ENCODE results near the gene ASCC1. TPM values are rescaled to one million over a fixed set of nuclear protein-coding genes. Genes with fewer than 3 reads are reported as not detected.

Gene ASCC1
- total and polyA plus RNA-seq, 2 experiments from 2014 or later: 31.8 to 38.7 TPM

DNA sequence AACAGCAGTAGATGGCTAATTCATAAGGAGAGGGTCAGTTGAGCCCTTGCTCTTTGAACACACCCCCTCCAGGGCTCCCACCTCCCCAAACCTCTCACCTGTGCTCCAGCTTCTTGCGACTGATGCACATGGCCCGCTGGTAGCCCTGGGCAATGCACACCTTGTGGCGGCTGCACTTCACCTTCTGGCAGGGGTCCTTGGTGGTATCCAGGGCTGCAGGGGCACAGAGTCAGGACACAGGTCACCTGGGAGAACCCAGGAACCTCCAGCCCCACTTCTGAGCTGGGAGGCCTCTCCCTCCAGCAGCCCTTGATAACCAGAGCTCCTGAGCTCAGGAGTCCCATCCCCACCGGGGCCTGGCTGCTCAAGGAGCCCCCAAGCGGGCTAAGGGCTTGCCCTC lies 144.0 kb downstream of the ASCC1 start:
- H2AFZ ChIP-seq: no peak overlapping the region
- H4K20me1 ChIP-seq (ENCODE audit: insufficient read depth, poor library complexity, severe bottlenecking): no peaks in the 10 kb centered on the region
- no peak overlapping the region for H3K4me3 ChIP-seq
- no peak overlapping the region for H3K27ac ChIP-seq
- no peaks in the 10 kb centered on the region for H3K9me3 ChIP-seq (ENCODE audit: low read depth)
- H3K9me2 ChIP-seq (replicated peaks; ENCODE audit: insufficient read depth): no peaks in the 10 kb centered on the region
- H3K4me1 ChIP-seq (ENCODE audit: insufficient read depth): no peaks in the 10 kb centered on the region
- TF ChIP-seq, protein P1, sequence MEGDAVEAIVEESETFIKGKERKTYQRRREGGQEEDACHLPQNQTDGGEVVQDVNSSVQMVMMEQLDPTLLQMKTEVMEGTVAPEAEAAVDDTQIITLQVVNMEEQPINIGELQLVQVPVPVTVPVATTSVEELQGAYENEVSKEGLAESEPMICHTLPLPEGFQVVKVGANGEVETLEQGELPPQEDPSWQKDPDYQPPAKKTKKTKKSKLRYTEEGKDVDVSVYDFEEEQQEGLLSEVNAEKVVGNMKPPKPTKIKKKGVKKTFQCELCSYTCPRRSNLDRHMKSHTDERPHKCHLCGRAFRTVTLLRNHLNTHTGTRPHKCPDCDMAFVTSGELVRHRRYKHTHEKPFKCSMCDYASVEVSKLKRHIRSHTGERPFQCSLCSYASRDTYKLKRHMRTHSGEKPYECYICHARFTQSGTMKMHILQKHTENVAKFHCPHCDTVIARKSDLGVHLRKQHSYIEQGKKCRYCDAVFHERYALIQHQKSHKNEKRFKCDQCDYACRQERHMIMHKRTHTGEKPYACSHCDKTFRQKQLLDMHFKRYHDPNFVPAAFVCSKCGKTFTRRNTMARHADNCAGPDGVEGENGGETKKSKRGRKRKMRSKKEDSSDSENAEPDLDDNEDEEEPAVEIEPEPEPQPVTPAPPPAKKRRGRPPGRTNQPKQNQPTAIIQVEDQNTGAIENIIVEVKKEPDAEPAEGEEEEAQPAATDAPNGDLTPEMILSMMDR (IDR thresholded peaks at IDR 0.05; ENCODE audit: poor library complexity): no peak
- no peak for TF ChIP-seq EZH2 (IDR thresholded peaks at IDR 0.05; ENCODE audit: borderline replicate concordance)
- no peak for TF ChIP-seq EZH2phosphoT487 (IDR thresholded peaks at IDR 0.05; ENCODE audit: low read depth, severe bottlenecking, unreplicated experiment)
- H3K79me2 ChIP-seq: no peaks in the 10 kb centered on the region
- 96% methylated on average over 5 of the region's 5 CpGs for WGBS (ENCODE audit: low lambda C conversion rate, missing lambda C conversion rate)
- no peak overlapping the region for H3K4me2 ChIP-seq
- DNase-seq (ENCODE audit: low spot score): no peak
- no peaks in the 10 kb centered on the region for H3K36me3 ChIP-seq (replicated peaks; ENCODE audit: insufficient read depth, low read depth)
- no peaks in the 10 kb centered on the region for H3K27me3 ChIP-seq

DNA sequence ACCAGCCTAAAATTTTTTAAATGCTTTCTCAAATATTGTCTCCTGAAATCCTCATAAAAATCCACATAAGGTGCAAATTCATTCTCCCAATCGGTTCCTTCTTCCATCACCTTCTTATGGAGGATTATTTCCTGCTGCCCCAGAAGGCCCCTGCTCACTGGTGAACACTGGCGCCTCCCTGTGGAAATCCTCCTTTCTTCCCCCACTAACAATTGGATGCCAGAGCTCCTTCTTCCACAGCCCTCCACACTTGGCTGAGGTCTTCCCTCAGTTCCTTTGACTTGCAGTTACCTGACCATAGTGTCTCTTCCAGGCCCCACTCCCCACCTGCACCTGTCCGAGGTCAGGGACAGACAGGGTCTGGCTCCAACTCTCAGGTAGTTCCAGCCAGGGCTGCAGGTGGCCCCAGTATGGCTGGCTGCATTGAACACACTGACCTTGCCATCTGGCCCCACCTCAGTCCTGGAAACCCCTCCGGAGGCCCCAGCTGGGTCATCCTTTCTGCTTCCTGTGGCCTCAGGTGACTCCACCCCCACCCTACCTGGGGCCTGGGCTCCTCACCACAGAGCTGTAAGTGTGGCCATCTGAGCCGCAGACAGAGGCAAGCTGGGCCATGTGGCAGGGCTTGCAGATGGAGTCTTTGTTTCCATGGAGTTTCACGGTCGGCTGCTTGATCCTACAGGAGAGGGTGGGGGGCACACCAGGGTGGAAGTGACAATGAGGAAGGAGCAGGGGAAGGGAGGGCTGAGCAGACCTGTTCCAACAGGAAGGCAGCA lies 146.1 kb downstream of the ASCC1 start:
- no peak overlapping the region for H3K27ac ChIP-seq
- no peak for DNase-seq (ENCODE audit: low spot score)
- no peaks in the 10 kb centered on the region for H3K9me3 ChIP-seq (ENCODE audit: low read depth)
- no peak overlapping the region for H3K4me2 ChIP-seq
- H4K20me1 ChIP-seq (ENCODE audit: insufficient read depth, poor library complexity, severe bottlenecking): no peaks in the 10 kb centered on the region
- no peaks in the 10 kb centered on the region for H3K4me1 ChIP-seq (ENCODE audit: insufficient read depth)
- 86% methylated on average over 7 of the region's 7 CpGs for WGBS (ENCODE audit: low lambda C conversion rate, missing lambda C conversion rate)
- H3K9me2 ChIP-seq (replicated peaks; ENCODE audit: insufficient read depth): no peaks in the 10 kb centered on the region
- no peaks in the 10 kb centered on the region for H3K36me3 ChIP-seq (replicated peaks; ENCODE audit: insufficient read depth, low read depth)
- no peak overlapping the region for H2AFZ ChIP-seq
- TF ChIP-seq EZH2 (IDR thresholded peaks at IDR 0.05; ENCODE audit: borderline replicate concordance): no peak
- TF ChIP-seq, protein P1 (IDR thresholded peaks at IDR 0.05; ENCODE audit: poor library complexity): no peak
- no peak for TF ChIP-seq EZH2phosphoT487 (IDR thresholded peaks at IDR 0.05; ENCODE audit: low read depth, severe bottlenecking, unreplicated experiment)
- no peak overlapping the region for H3K4me3 ChIP-seq
- no peaks in the 10 kb centered on the region for H3K27me3 ChIP-seq
- H3K79me2 ChIP-seq: no peaks in the 10 kb centered on the region

DNA sequence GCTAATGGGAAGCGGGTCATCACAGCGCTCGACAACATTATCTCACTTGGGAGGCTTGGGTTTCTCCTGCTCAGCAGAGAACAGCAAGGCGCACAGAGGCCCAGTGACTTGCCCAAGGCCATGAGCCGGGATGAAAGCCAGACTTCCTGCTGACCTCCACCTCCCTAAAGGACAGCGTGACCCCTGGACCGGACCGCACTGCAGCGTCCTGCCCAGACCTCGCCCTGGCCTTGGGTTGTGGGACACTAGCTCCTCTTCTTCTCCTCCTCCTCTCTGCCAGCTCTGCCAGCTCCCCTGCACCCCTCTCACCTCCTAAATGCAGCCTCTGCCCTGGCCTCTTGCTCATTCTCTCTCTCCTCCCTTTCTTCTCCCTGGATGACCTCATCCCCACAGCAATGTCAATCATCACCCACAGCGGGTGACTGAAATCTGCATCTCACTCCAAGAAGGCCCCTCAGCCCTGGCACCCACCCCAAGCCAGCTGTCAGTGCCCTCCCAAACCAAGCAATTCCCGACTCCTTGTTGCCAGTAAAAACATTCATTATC lies 147.1 kb downstream of the ASCC1 start:
- no peaks in the 10 kb centered on the region for H3K27me3 ChIP-seq
- H3K27ac ChIP-seq: no peak overlapping the region
- no peaks in the 10 kb centered on the region for H3K4me1 ChIP-seq (ENCODE audit: insufficient read depth)
- no peaks in the 10 kb centered on the region for H3K9me3 ChIP-seq (ENCODE audit: low read depth)
- H3K4me2 ChIP-seq: no peak overlapping the region
- WGBS (ENCODE audit: low lambda C conversion rate, missing lambda C conversion rate): 81% methylated on average over 9 of the region's 12 CpGs
- H4K20me1 ChIP-seq (ENCODE audit: insufficient read depth, poor library complexity, severe bottlenecking): no peaks in the 10 kb centered on the region
- no peak overlapping the region for H2AFZ ChIP-seq
- H3K36me3 ChIP-seq (replicated peaks; ENCODE audit: insufficient read depth, low read depth): no peaks in the 10 kb centered on the region
- no peak overlapping the region for H3K4me3 ChIP-seq
- DNase-seq (ENCODE audit: low spot score): no peak
- no peaks in the 10 kb centered on the region for H3K9me2 ChIP-seq (replicated peaks; ENCODE audit: insufficient read depth)
- TF ChIP-seq, protein P1 (IDR thresholded peaks at IDR 0.05; ENCODE audit: poor library complexity): no peak
- no peak for TF ChIP-seq EZH2 (IDR thresholded peaks at IDR 0.05; ENCODE audit: borderline replicate concordance)
- TF ChIP-seq EZH2phosphoT487 (IDR thresholded peaks at IDR 0.05; ENCODE audit: low read depth, severe bottlenecking, unreplicated experiment): no peak
- no peaks in the 10 kb centered on the region for H3K79me2 ChIP-seq
